IPS DF 4.7 (cell line): ENCODE results near the gene PSMB2.
"Not testable (repeated sequence)": the region's sequence is repeated elsewhere in the genome, so short reads cannot be mapped to it uniquely, and the experiment has no call there.

Source experiments
- DNase-seq: peaks from one replicate; pipeline ENCODE4 v3.0.0-alpha.2; 2013; ENCODE audit warnings: low spot score; ENCODE audit errors: extremely low read depth

Gene PSMB2

GRCh38 chr1:35641233-35641866 lies at the start of gene PSMB2:
PSMB2 (minus strand) TSS chr1:35641526; CDS start chr1:35641432, 94 bp downstream.
- DNase-seq, result peak; percentile 85

- no peak for DNase-seq
Measured at GRCh38 chr1:35691080-35691479, 49.8 kb upstream of the PSMB2 start.

- not testable (repeated sequence) for DNase-seq
Measured at GRCh38 chr1:35690103-35690502, 48.8 kb upstream of the PSMB2 start.

- DNase-seq, result no peak
Measured at GRCh38 chr1:35688161-35688560, 46.8 kb upstream of the PSMB2 start.

GRCh38 chr1:35683012-35683411 lies 41.7 kb upstream of the PSMB2 start:
- no peak for DNase-seq

- DNase-seq, result no peak
Measured at GRCh38 chr1:35680271-35680670, 38.9 kb upstream of the PSMB2 start.

GRCh38 chr1:35675773-35676172 lies 34.4 kb upstream of the PSMB2 start:
- no peak for DNase-seq

- no peak for DNase-seq
Measured at GRCh38 chr1:35674111-35674510, 32.8 kb upstream of the PSMB2 start.

GRCh38 chr1:35672116-35672515 lies 30.8 kb upstream of the PSMB2 start:
- no peak for DNase-seq

- DNase-seq, result no peak
Measured at GRCh38 chr1:35668506-35668905, 27.2 kb upstream of the PSMB2 start.

GRCh38 chr1:35666916-35667315 lies 25.6 kb upstream of the PSMB2 start:
- no peak for DNase-seq

GRCh38 chr1:35666216-35666615 lies 24.9 kb upstream of the PSMB2 start:
- DNase-seq, result no peak

GRCh38 chr1:35663434-35663833 lies 22.1 kb upstream of the PSMB2 start:
- no peak for DNase-seq

GRCh38 chr1:35661474-35661795 lies 20.1 kb upstream of the PSMB2 start:
- DNase-seq, result no peak

- DNase-seq, result peak; percentile 51
Measured at GRCh38 chr1:35660581-35661473, 19.5 kb upstream of the PSMB2 start.

GRCh38 chr1:35659589-35659988 lies 18.3 kb upstream of the PSMB2 start:
- no peak for DNase-seq

- DNase-seq, result no peak
Measured at GRCh38 chr1:35657851-35658250, 16.5 kb upstream of the PSMB2 start.

GRCh38 chr1:35656863-35657232 lies 15.5 kb upstream of the PSMB2 start:
- DNase-seq, result no peak

GRCh38 chr1:35656148-35656862 lies 15.0 kb upstream of the PSMB2 start:
- no peak for DNase-seq

GRCh38 chr1:35655196-35655595 lies 13.9 kb upstream of the PSMB2 start:
- DNase-seq, result no peak

GRCh38 chr1:35650416-35650815 lies 9.1 kb upstream of the PSMB2 start:
- no peak for DNase-seq

GRCh38 chr1:35646043-35646442 lies 4.7 kb upstream of the PSMB2 start:
- DNase-seq, result no peak
